ENCODE data around the gene UTP14C.
A peak's percentile ranks its signal among the peaks of the same experiment; 100 is the strongest.
"Not testable (repeated sequence)": the region's sequence is repeated elsewhere in the genome, so short reads cannot be mapped to it uniquely, and the experiment has no call there.

Gene UTP14C, protein sequence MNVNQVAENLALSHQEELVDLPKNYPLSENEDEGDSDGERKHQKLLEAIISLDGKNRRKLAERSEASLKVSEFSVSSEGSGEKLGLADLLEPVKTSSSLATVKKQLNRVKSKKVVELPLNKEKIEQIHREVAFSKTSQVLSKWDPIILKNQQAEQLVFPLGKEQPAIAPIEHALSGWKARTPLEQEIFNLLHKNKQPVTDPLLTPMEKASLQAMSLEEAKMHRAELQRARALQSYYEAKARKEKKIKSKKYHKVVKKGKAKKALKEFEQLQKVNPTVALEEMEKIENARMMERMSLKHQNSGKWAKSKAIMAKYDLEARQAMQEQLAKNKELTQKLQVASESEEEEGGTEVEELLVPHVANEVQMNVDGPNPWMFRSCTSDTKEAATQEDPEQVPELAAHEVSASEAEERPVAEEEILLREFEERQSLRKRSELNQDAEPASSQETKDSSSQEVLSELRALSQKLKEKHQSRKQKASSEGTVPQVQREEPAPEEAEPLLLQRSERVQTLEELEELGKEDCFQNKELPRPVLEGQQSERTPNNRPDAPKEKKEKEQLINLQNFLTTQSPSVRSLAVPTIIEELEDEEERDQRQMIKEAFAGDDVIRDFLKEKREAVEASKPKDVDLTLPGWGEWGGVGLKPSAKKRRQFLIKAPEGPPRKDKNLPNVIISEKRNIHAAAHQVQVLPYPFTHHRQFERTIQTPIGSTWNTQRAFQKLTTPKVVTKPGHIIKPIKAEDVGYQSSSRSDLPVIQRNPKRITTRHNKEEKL

DNA sequence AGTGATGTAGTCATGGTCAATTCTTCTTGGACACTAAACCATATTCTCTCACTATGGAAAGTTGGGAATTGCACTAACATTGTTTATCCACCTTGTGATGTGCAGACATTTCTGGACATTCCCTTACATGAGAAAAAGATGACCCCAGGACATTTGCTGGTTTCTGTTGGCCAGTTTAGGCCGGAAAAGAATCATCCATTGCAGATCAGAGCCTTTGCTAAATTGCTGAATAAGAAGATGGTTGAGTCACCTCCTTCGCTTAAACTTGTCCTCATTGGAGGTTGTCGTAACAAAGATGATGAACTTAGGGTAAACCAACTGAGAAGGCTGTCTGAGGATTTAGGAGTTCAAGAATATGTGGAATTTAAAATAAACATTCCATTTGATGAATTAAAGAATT is at the start of gene UTP14C:
UTP14C (plus strand) TSS at position 211 of the 400 bp plus-strand sequence. CDS start 4,114 bp downstream, outside the sequence.
- DNase-seq: no peak

GRCh38 chr13:51976423-51976822 is 48.1 kb upstream of the UTP14C start:
- DNase-seq: no peak

DNA sequence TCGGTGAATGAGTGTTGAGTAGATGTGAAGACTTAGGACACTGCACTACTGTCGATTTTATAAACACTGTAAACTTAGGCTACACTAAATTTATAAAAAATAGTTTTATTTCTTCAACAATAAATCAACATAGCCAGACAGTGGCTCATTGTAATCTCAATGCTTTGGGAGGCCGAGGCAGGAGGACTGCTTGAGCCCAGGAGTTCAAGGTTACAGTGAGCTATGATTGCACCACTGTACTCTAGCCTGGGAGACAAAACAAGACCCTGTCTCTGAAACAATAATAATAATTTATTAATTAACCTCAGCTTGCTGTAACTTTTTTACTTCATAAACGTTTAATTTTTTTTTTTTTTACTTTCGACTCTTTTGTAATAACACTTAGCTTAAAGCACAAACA is 47.6 kb upstream of the UTP14C start:
- no peak for DNase-seq

DNA sequence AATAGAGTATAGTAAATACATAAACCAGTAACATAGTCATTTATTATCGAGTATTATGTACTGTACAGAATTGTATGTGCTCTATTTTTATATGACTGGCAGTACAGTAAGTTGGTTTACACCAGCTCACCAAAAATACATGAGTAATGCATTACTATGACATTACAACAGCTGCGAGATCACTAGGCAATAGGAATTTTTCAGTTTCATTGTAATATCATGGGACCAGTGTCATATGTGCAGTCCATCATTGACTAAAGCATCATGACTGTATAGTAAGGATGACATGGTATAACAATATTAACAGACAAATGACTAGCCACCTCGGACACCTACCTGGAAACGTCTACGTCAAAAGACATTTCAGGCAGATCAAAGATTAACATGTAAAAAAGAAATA is 46.9 kb upstream of the UTP14C start:
- DNase-seq: no peak

DNA sequence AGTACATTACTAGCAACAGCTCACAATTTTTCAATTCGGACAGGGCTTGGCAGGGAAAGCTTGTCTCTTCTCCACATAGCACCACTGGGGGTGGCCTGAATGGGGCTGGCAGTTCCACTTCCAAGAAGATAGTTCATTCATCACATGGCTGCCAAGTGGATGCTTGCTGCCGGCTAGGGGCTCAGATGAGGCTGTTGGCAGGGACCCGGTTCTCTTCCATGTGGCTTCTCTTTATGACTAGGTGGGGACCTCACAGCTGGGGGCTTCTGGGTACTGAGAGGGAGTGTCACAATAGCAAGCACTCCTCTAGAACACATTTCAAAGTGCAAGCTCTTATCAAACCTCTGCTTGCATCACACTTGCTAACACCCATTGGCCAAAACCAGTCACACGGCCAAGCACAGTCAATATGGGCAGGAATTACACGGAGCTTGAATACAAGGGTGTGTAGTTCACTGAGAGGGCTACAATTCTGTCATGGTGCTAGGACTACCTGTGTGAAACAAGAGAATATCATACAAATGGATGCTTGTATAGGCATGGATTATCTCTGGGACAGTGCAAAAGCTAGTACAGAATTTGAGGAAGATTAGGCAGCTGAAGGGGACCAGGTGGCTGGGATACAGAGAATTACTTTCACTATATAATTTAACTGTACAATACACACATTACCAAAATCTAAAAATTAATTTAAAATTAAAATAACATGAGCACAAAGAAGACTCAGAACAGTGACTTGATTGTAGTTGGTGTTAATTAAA is 45.5 kb upstream of the UTP14C start:
- no peak for DNase-seq

DNA sequence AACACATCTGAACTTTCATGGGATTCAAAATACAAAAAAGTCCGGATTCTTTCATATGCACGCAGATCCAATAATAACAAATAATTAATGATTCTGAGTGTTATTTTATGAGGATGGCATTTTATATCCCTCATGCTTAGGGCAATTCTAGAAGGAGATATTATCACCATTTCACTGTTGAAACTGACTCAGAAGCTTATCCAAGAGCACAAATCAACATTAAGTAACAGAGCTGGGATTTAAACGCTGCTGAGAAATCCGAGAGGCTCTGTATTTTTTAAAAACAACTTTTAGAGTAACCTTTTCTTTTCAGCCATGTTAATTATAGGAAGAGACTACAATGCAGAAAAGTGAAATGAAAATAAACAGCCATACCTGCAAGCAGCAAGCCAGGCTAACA is 43.6 kb upstream of the UTP14C start:
- DNase-seq: no peak

GRCh38 chr13:51981355-51981754 is 43.1 kb upstream of the UTP14C start:
- DNase-seq: no peak

- DNase-seq: not testable (repeated sequence)
These were observed 41.2 kb upstream of the UTP14C start for GRCh38 chr13:51983292-51983691.

- DNase-seq: not testable (repeated sequence)
These were observed 39.6 kb upstream of the UTP14C start for GRCh38 chr13:51984904-51985303.

GRCh38 chr13:51988988-51989618 is 35.4 kb upstream of the UTP14C start:
- DNase-seq: no peak

GRCh38 chr13:51993713-51994112 is 30.8 kb upstream of the UTP14C start:
- no peak for DNase-seq

- DNase-seq: peak; percentile 47
These were observed 28.6 kb upstream of the UTP14C start for GRCh38 chr13:51995677-51996551.

- no peak for DNase-seq
These were observed 27.9 kb upstream of the UTP14C start for GRCh38 chr13:51996641-51997040.

- DNase-seq: no peak
These were observed 27.3 kb upstream of the UTP14C start for GRCh38 chr13:51997186-51997585.

GRCh38 chr13:51997641-51998330 is 26.7 kb upstream of the UTP14C start:
- DNase-seq: no peak

- DNase-seq: no peak
These were observed 25.6 kb upstream of the UTP14C start for GRCh38 chr13:51998723-51999509.

- DNase-seq: no peak
These were observed 25.0 kb upstream of the UTP14C start for GRCh38 chr13:51999510-51999911.

DNA sequence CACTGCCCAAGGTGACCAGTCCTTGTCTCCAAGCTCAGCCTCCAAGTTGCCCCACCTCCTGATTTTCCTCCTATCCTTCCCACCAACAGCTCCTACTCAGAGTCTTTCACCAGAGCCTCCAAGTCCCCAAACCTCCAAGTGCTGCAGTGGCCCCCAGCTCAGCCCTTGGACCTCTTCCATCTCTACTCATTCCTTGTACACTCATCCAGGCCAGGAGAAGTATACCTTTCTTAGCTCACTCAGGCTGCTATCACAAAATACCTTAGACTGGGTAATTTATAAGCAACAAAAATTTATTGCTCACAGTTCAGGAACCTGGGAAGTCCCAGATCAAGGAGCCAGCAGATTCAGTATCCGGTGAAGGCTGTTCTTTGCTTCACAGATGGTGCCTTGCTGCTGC is 24.6 kb upstream of the UTP14C start:
- DNase-seq: no peak

DNA sequence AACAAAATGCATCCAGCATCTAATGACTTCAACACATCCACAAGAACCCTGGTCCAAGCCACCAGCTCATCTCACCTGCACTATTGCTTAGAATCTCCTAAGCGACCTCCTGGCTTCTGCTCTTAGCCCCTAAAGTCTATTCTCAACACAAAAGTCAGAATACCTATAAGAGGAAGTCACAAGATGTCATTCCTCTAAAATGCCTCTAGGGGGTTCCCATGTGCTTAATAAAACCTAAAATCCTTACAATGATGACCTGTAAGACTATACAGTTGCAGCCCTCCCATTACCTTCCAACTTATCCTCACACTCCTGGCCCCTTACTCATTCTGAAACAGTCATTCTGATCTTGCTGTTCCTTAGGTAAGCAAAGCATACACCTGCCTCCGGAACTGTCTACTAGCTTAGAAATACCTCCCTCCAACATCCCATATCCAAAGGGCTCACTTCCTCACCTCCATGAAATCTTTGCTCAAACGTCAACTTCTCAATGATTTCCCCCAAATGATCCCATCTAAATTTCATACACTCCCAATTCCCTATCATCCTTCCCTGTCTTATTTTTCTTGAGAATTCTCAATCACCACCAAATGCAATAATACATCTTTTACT is 23.3 kb upstream of the UTP14C start:
- no peak for DNase-seq

DNA sequence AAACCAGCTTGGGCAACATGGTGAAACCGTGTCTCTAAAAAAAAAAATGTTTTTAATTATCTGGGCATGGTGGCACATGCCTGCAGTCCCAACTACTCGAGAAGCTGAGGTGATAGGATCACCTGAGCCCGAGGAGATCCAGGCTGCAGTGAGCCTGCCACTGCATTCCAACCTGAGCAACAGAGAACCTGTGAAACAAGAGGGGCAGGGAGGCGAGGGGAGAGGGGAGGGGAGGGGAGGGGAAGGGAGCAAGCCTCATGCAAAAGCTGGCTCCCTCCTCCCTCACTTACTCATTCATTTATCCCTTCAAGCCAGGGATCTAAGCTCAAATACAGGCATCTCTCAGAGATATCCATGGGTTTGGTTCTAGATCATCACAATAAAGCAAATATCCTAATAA is 22.1 kb upstream of the UTP14C start:
- no peak for DNase-seq

All from right forelimb (tissue), 1 donor.